Measurements from ENCODE around the gene ZNF70. TPM values are rescaled to one million over a fixed set of nuclear protein-coding genes. Genes with fewer than 3 reads are reported as not detected.

ZNF70 gene
- total RNA-seq, 1 experiment from 2014 or later = 2.9 TPM

DNA sequence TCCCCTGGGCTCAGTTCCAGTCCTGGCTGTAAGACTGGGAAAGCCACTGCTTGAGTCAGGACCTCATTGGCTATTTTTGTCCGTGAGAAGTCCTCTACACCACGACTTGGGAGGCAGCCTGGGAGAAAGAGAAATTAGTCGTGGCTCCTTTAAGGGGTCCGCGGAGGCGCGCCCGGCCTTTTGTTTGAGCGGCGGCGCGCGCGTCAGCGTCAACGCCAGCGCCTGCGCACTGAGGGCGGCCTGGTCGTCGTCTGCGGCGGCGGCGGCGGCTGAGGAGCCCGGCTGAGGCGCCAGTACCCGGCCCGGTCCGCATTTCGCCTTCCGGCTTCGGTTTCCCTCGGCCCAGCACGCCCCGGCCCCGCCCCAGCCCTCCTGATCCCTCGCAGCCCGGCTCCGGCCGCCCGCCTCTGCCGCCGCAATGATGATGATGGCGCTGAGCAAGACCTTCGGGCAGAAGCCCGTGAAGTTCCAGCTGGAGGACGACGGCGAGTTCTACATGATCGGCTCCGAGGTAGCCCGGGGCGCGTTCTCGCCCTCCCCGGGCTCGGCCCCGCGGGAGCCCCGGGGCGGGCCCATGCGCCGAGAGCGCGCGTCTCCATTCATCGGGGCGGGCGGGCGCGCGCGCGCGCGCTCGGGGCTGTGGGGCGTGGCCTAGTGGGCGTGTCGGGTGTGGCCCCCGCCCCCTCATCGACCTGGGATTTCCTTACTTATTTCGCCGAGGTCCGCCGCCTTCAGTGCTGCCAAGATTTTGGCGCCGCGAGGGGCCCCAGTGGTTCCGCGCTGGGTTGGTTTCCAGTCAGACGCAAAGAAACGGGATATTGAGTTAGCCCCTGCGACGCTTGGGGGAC lies 36.1 kb upstream of the ZNF70 start, which contains the start of gene SMARCB1:
Gene SMARCB1 (plus strand): TSS at position 215 of the 848 bp plus-strand sequence. CDS start 204 bp downstream, at position 419.
- DNase-seq = peak; percentile 63 to 76
- no peaks in the 10 kb centered on the region for H3K9me2 ChIP-seq (ENCODE audit: insufficient read depth)
- H2AFZ ChIP-seq = peak within 1 kb of the TSS; percentile 86
- ChIA-PET CTCF (no interaction called here), POLR2A (ENCODE audit: unreplicated experiment) (interaction anchor here (0.6 kb wide), 1 partner anchor 1288 kb away, joined by 4 read pairs; no protein-coding TSS in a partner anchor)
- no peaks in the 10 kb centered on the region for H3K36me3 ChIP-seq (ENCODE audit: low read depth)
- peaks cover 46% of the 10 kb centered on the region for H3K79me2 ChIP-seq (ENCODE audit: low read depth)
- peak within 1 kb of the TSS; percentile 68 for H3K4me3 ChIP-seq
- intact Hi-C loops (cut with micrococcal nuclease; ENCODE audit: unreplicated experiment) = no loop called here
- peaks cover 26% of the 10 kb centered on the region for H3K4me1 ChIP-seq (replicated peaks; ENCODE audit: insufficient read depth)
- BruUV-seq (replicated peaks) = no TSS peak
- TF ChIP-seq, protein P1, sequence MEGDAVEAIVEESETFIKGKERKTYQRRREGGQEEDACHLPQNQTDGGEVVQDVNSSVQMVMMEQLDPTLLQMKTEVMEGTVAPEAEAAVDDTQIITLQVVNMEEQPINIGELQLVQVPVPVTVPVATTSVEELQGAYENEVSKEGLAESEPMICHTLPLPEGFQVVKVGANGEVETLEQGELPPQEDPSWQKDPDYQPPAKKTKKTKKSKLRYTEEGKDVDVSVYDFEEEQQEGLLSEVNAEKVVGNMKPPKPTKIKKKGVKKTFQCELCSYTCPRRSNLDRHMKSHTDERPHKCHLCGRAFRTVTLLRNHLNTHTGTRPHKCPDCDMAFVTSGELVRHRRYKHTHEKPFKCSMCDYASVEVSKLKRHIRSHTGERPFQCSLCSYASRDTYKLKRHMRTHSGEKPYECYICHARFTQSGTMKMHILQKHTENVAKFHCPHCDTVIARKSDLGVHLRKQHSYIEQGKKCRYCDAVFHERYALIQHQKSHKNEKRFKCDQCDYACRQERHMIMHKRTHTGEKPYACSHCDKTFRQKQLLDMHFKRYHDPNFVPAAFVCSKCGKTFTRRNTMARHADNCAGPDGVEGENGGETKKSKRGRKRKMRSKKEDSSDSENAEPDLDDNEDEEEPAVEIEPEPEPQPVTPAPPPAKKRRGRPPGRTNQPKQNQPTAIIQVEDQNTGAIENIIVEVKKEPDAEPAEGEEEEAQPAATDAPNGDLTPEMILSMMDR (conservative IDR thresholded peaks at IDR 0.05) = no peak
- TF ChIP-seq EZH2 (IDR thresholded peaks at IDR 0.05; ENCODE audit: low read depth) = no peak
- peaks cover 3% of the 10 kb centered on the region; the same call in 1 of the 2 replicates for H3F3A ChIP-seq (ENCODE audit: insufficient read depth, low read depth)
- H3K4me2 ChIP-seq = peak within 1 kb of the TSS; percentile 89
- peaks cover 45% of the 10 kb centered on the region for H4K20me1 ChIP-seq (ENCODE audit: insufficient read depth)
- H3K27me3 ChIP-seq (ENCODE audit: insufficient read depth, low read depth) = no peaks in the 10 kb centered on the region
- no peaks in the 10 kb centered on the region for H3K9me3 ChIP-seq (ENCODE audit: insufficient read depth, low read depth)
- H3K27ac ChIP-seq = peak within 1 kb of the TSS; percentile 88

DNA sequence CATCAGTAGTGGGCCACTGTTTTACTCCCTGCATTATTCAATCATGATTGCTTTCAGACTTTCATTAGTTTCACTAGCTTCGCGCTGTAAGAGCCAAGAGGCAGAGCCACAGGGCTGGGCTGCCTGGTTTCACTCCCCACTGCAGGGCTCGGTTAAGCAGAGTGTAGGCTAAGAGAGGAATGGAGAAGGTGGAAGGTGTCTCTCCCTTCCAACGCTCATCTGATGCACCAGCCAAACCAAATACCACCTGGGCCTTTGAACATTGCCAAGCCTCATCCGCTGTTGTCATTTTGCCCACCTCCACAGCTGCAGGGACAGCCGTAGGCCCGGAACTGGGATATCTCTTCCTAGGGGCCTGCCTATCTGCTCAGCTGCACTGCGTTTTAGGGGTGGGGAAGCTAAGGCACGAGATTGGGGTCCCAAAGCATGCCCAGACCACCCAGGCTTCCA lies 35.4 kb upstream of the ZNF70 start:
- POLR2A ChIA-PET (ENCODE audit: unreplicated experiment) = no interaction called here
- Histone ChIP-seq H3F3A (ENCODE audit: insufficient read depth, low read depth) (peaks cover 7% of the 10 kb centered on the region; the same call in 1 of the 2 replicates), H3K27ac (peak overlapping the region; percentile 88; the same call in 1 of the 2 replicates), H4K20me1 (ENCODE audit: insufficient read depth) (peaks cover 39% of the 10 kb centered on the region), H3K4me2 (peak overlapping the region; percentile 89), H3K4me1 (replicated peaks; ENCODE audit: insufficient read depth) (peaks cover 33% of the 10 kb centered on the region), H3K9me3 (ENCODE audit: insufficient read depth, low read depth) (no peaks in the 10 kb centered on the region), H3K27me3 (ENCODE audit: insufficient read depth, low read depth) (no peaks in the 10 kb centered on the region), H2AFZ (peak overlapping the region; percentile 75), H3K4me3 (peak overlapping the region; percentile 68; the same call in 1 of the 2 replicates), H3K36me3 (ENCODE audit: low read depth) (no peaks in the 10 kb centered on the region), H3K79me2 (ENCODE audit: low read depth) (peaks cover 39% of the 10 kb centered on the region), H3K9me2 (ENCODE audit: insufficient read depth) (no peaks in the 10 kb centered on the region)
- TF ChIP-seq EZH2 (IDR thresholded peaks at IDR 0.05; ENCODE audit: low read depth) = no peak
- TF ChIP-seq, protein P1 (conservative IDR thresholded peaks at IDR 0.05) = no peak
- BruUV-seq (replicated peaks) = TSS peak; percentile 76
- CTCF ChIA-PET = no interaction called here
- no peak for DNase-seq
- intact Hi-C loops (cut with micrococcal nuclease; ENCODE audit: unreplicated experiment) = no loop called here

DNA sequence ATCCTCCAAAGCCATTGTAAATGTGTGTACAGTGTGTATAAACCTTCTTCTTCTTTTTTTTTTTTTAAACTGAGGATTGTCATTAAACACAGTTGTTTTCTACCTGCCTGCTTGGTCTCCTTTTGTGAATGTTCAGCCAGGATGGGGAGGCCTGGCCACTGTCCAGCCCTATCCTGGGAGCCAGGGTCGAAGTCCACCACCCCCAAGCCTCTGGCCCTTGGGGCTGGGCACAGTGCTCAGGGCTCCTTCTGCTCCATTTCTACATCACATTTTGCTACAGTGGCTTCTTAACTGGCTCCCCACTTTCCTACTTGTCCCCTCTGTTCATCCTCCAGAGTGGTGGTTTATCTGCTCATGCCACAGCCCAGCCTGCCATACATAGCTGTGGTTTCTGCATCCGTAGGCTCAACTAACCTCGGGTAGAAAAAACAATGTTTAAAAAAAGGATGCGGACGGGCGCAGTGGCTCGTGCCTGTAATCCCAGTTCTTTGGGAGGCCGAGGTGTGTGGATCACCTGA lies 33.4 kb upstream of the ZNF70 start:
- Histone ChIP-seq H3K79me2 (ENCODE audit: low read depth) (peaks cover 19% of the 10 kb centered on the region), H3K9me2 (ENCODE audit: insufficient read depth) (no peaks in the 10 kb centered on the region)
- intact Hi-C loops (cut with micrococcal nuclease; ENCODE audit: unreplicated experiment) = no loop called here

More for the DNA sequence above, 33.4 kb upstream of the ZNF70 start:
- no peak for DNase-seq
- ChIA-PET POLR2A (ENCODE audit: unreplicated experiment) (no interaction called here), CTCF (no interaction called here)
- no peaks in the 10 kb centered on the region for H3K9me3 ChIP-seq (ENCODE audit: insufficient read depth, low read depth)
- no peak overlapping the region for H3K27ac ChIP-seq
- no peak overlapping the region for H2AFZ ChIP-seq
- peaks cover 19% of the 10 kb centered on the region for H4K20me1 ChIP-seq (ENCODE audit: insufficient read depth)
- TF ChIP-seq, protein P1 (conservative IDR thresholded peaks at IDR 0.05) = no peak
- TF ChIP-seq EZH2 (IDR thresholded peaks at IDR 0.05; ENCODE audit: low read depth) = no peak
- H3K27me3 ChIP-seq (ENCODE audit: insufficient read depth, low read depth) = no peaks in the 10 kb centered on the region
- H3F3A ChIP-seq (ENCODE audit: insufficient read depth, low read depth) = peaks cover 7% of the 10 kb centered on the region; the same call in 1 of the 2 replicates
- no peak overlapping the region for H3K4me3 ChIP-seq
- no peak overlapping the region for H3K4me2 ChIP-seq
- H3K4me1 ChIP-seq (replicated peaks; ENCODE audit: insufficient read depth) = peaks cover 35% of the 10 kb centered on the region
- H3K36me3 ChIP-seq (ENCODE audit: low read depth) = no peaks in the 10 kb centered on the region
- BruUV-seq (replicated peaks) = no TSS peak

Data from PC-9 (cell line).